Stimulated activated CD4-positive, alpha-beta T cell treated with anti-CD3 and anti-CD28 coated beads, Interleukin-12 subunit alpha, Interleukin-12 subunit beta, amount 100 ng/mL, for 4 hours (primary cell): ENCODE results near the gene SLC6A8.

Experiments used
- DNase-seq: peaks from one replicate; pipeline ENCODE4 v3.0.0-alpha.2; 2020

Gene SLC6A8

DNA sequence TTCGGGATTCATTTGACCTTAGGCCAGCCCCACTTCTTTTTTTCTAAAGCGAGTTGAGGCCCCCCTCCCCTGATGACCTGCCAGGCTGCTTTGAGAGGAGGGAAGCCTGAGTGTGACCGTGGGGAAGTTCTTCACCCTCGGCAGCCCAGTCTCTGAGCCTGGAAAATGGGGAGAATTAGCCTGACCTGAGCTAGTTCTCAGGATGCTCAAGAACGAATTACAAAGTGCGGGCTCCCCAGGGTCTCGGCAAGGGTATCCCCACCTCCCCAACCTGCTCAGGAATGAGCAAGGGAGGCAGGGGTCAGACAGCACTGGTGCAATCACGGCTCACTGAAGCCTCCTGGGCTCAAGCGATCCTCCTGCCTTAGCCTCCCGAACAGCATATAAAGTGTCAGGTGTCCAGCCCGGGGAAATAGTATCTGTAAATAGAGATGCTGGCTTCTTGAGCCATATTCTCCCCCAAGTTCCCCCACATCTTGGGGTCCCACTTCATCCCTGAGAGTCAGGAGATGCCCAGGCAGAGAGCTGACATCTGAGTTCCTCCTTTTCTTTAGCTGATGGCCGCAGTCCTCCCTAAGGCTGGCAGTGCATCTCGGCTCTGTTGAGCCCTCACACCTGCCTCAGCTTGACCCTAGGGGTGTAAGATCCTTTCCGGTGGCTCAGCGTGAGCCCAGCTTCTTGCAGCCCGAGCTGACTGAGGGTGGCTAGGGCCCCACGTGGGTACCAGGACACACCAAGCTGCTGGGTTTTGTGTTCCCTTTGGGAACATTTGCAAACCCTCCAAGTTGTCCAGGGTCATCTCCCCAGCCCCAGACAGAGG, 39.2 kb upstream of the SLC6A8 start:
- no peak for DNase-seq

- DNase-seq: no peak
These were observed 38.4 kb upstream of the SLC6A8 start for GRCh38 chrX:153649178-153649914.

DNA sequence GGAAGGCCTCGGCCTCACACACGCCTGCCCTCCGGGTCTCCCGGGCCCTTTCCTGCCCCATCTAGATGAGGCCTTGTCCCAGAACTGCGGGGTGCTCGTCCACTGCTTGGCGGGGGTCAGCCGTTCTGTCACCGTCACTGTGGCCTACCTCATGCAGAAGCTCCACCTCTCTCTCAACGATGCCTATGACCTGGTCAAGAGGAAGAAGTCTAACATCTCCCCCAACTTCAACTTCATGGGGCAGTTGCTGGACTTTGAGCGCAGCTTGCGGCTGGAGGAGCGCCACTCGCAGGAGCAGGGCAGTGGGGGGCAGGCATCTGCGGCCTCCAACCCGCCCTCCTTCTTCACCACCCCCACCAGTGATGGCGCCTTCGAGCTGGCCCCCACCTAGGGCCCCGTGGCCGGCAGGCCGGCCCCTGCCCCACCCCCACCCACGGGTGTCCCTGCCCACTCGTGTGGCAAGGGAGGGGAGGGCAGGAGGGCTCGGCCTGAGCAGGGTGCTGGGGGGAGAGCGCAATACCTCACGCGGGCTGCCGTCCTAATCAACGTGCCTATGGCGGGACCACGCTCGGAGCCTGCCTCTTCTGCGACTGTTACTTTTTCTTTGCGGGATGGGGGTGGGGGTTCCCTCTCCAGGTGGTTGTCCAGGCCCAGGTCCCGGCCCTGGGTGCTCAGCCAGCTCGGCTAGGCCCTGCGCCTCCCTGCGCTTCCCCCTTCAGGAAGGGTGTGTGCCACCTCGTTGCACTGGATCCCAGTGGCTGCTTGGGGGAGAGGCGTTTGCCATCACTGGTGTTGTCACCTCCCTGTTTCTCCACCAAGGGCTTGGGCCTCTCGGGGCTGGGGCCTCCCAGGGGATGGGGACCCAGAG, 37.6 kb upstream of the SLC6A8 start:
- DNase-seq: no peak

DNA sequence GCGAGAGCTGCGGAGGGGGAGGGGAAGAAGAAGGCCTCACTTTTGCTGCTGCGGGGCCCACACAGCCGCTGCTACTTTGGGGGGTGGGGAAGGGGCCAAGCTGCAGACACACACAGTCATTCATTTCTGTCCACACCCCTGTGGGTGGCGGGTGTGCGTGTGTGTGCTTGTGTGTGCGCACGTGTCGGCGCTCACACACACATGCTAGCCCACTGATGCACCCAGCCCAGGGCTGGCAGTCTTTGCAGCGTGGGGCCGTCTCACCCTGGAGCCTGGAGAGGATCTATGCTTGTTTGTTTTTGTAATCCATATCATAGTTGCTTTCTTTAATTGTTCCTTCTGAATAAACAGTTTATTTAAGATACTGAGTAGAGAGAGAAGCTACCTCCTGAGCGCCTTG, 36.8 kb upstream of the SLC6A8 start:
- no peak for DNase-seq

GRCh38 chrX:153651540-153652079, 36.1 kb upstream of the SLC6A8 start:
- DNase-seq: no peak

DNA sequence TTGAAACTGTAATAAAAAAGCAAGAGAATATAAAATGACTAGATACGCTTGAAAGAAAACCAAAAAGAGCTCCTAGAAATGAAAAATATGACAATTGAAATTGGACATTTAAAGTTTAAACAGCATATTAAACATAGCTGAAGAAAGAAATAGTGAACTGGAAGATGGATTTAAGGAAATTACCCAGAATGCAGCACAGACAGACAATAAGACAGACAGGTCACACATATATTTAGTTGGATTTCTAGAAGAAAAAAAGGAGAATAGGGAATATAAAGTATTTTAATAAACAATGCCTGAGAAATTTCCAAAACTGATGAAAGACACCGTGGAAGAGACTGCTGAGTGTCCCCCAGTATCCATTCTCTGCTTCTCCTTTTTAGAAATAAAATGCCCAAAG, 34.2 kb upstream of the SLC6A8 start:
- no peak for DNase-seq

- DNase-seq: no peak
These were observed 30.6 kb upstream of the SLC6A8 start for GRCh38 chrX:153657161-153657560.

GRCh38 chrX:153659268-153659667, 28.5 kb upstream of the SLC6A8 start:
- no peak for DNase-seq

DNA sequence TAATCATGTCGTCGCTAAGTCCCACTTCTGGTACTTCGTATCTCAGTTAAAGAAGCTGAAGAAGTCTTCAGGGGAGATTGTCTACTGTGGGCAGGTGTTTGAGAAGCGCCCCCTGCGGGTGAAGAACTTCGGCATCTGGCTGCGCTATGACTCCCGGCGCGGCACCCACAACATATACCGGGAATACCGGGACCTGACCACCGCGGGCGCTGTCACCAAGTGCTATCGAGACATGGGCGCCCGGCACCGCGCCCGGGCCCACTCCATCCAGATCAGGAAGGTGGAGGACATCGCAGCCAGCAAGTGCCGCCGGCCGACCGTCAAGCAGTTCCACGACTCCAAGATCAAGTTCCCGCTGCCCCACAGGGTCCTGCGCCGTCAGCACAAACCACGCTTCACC, 25.5 kb upstream of the SLC6A8 start:
- DNase-seq: peak; percentile 63

- no peak for DNase-seq
These were observed 21.9 kb upstream of the SLC6A8 start for GRCh38 chrX:153665726-153666306.

DNA sequence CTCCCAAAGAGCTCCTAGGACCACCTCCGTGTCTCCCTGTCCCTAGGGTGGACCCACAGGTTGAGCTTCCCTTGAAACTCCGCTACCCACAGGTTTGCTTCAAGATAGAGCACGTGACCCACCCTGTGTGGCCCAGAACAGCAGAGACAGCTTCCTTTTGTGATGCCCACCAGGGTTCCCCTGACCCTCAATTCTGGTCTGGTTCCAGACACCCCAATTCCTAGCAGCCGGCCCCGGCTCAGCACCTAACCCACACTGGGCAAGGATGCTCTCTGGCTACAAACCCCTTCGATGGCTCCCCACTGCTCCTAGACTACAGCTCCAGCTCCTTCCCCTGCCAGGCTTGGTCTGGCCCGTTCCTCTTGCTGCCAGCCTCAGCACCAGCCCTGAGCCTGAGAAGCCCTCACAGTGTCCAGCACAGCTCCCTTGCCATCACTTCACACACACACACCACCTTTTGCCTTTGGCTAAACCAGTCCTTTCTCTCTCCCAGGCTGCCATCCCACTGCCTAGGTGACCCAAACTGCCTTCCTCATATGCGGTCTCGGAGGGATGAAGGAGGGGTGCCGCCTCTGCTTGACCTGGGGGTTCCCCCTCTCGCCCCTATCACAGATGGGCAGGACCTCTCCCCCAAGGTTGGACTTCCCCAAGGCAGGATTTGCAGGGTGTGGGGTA, 20.3 kb upstream of the SLC6A8 start:
- no peak for DNase-seq

GRCh38 chrX:153667956-153668396, 19.8 kb upstream of the SLC6A8 start:
- peak; percentile 75 for DNase-seq

- no peak for DNase-seq
These were observed 19.1 kb upstream of the SLC6A8 start for GRCh38 chrX:153668423-153669173.

GRCh38 chrX:153669174-153669890, 18.4 kb upstream of the SLC6A8 start:
- peak; percentile 47 for DNase-seq

DNA sequence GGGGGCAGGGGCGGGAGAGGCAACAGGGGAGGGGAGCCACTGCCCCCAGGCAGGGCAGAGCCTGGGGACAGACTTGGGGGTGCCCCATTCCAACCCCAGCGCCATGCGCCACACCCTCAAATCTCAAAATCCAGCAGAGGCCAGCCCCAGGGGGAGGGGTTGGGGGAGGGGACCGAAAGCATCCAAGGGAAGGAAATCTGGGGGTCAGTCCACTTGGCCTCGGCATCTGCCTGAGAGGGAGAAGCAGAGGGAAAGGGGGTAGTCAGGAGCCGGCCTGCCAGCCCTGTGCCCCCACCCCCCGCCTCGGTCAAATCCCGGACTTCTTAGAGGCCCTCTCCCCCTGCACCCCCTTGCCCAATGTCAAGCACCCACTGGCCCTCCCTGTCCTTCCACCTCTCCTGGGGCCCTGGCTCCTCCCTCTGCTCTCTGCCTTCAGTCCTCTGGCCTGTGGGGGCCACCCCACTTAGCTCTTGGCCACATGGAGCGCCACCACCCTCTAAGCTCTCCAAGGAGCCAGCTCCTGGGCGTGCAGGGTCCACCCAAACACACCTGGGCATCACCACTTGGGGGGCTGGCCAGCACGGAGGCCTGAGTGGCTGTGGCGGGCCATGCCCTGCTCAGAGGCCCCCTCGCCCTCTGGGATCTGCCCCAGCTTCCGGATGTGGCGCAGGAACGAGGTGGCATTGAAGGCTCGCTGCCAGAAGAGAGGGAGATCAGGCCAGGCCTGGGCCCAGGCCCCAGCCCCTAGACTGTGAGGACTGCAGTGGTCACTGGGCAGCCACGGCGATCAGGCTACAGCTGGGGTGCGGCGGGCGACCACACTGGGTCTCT, 17.6 kb upstream of the SLC6A8 start:
- DNase-seq: no peak

DNA sequence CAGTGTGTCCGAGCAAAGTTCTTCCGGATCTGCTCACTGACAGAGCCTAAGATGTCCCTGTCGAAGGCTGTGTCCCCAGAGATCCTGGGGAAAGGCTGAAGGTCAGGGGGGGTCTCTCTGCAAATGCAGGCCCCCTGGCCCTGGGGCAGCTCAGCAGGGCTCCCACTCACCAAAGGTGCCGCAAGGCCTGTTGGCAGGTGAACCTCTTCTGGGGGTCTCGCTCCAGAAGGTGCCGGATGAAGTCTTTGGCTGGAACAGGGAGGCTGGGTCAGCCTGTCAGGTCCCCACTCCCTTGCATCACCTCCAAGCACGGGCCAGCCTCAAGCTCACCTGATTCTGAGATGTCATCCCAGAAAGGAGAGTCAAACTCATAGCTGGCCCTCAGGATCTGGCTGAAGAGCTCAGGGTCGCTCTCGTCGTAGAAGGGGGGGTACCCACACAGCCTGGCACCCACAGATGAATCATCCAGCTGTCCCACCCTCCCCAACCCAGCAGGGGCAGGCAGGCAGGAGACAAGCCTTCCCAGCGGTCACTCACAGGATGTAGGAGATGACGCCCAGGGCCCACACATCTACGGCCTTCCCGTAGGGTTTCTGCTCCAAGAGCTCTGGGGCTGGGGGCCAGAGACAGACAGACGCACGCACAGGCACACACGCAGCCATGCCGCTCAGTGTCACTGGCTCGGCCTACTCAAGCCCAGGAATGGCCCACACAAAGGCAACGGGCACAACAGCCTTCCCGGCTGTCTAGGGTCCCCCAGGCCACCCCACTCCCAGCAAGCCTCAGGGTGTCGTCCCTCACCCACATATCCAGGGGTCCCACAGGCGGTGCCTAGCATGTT, 16.8 kb upstream of the SLC6A8 start:
- DNase-seq: no peak

DNA sequence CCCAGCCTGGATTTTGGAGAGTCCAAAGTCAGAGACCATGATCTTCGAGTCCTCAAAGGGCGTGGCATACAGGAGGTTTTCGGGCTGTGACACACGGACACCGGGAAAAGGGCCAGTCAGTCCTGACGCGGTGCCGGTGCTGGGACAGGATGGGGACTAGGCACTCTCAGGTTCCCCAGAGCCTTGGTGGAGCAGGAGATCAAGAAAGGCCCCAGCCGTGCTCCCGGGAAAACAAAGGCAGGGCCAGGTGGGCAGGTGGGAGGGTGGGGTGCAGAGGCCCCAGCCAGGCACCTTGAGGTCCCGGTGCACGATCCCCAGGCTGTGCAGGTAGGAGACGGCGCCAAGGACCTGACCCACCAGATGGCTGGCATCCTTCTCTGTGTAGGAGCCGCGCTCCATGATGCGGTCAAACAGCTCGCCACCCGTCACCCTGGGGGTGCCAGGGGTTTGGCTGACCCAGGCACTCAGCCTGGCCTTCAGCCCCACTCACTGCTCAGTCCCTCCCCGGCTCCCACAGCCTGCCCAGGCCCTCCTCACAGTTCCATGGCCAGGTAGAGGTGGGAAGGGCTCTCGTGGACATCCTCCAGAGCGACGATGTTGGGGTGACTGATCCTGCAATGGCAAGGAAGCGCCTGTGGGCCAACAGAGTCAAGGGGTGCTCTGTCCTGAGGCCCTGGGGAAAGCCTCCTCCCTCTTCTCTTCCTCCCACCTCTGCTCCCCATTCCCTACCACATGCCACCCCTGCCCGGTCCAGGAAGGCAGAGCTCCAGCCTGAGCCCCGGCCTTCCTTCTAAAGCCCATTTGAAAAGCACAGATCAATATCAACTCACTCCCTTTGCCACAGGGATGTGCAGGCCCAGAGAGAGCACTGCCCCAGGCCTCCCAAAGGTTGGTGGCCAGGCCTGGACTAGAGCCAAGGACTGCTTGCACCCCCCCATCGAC, 15.9 kb upstream of the SLC6A8 start:
- DNase-seq: no peak
